BJ (cell line): ENCODE data around the gene ZNF638. TPM values are rescaled to one million over a fixed set of nuclear protein-coding genes. Genes with fewer than 3 reads are reported as not detected.

Experiments
- CTCF ChIA-PET: fragments of 350-600 bp; formaldehyde crosslinking; extraction: SDS; loops from one replicate; lab custom pipeline; 2021; ENCODE audit warnings: antibody characterized with exemption, inconsistent platforms; lab: Yijun Ruan, JAX
- POLR2A ChIA-PET: fragments of 300-600 bp; sonication (Branson Sonifier 250); formaldehyde crosslinking; extraction: SDS; loops from one replicate; lab custom pipeline; 2021; ENCODE audit warnings: antibody characterized with exemption; lab: Charles Lee
- DNase-seq: peaks from one replicate; pipeline ENCODE4 v3.0.0-alpha.2; 2011; ENCODE audit warnings: low read depth
- H3K27me3 ChIP-seq: 2 replicates; pipeline ENCODE4 v1.6.0; 2011; ENCODE audit warnings: low read length; ENCODE audit not compliant: control insufficient read depth, insufficient read depth
- H3K36me3 ChIP-seq: 2 replicates; pipeline ENCODE4 v1.5.1; 2011; ENCODE audit warnings: low read length; ENCODE audit not compliant: control insufficient read depth, insufficient read depth
- H3K4me3 ChIP-seq: 2 replicates; pipeline ENCODE4 v1.5.1; 2011; ENCODE audit warnings: low read depth, mild to moderate bottlenecking, control low read depth, low read length
- CTCF ChIP-seq: IDR thresholded peaks from 2 replicates; pipeline ENCODE4 v1.5.1; 2011; ENCODE audit warnings: low read depth, mild to moderate bottlenecking, control low read depth, inconsistent platforms, low read length, moderate library complexity; ENCODE audit not compliant: insufficient read depth
- polyA plus RNA-seq: library from polyadenylated mRNA; depleted of rRNA; stranded (reverse); fragments of >200 nt; gene quantifications from 2 replicates; pipeline ENCODE4 v1.2.3, GENCODE V29; 2011

Gene ZNF638
- polyA plus RNA-seq, 1 experiment, result 44.8 TPM

- POLR2A ChIA-PET, result no interaction called here
- Histone ChIP-seq H3K27me3 (peaks cover 30% of the 10 kb centered on the region), H3K4me3 (no peak overlapping the region), H3K36me3 (no peaks in the 10 kb centered on the region)
- CTCF ChIA-PET, result interaction anchor here (0.6 to 3.1 kb wide), 3 partner anchors 10 to 29 kb away, joined by 3 to 14 read pairs (median 4); no protein-coding TSS in a partner anchor
- no peak for DNase-seq
- no peak for TF ChIP-seq CTCF
Measured at GRCh38 chr2:71469403-71470398, 138.1 kb downstream of the ZNF638 start.

- Histone ChIP-seq H3K4me3 (no peak overlapping the region), H3K27me3 (peaks cover 14% of the 10 kb centered on the region), H3K36me3 (no peaks in the 10 kb centered on the region)
- ChIA-PET POLR2A (no interaction called here), CTCF (interaction anchor here (3.1 kb wide), 1 partner anchor 11 kb away, joined by 14 read pairs; no protein-coding TSS in a partner anchor)
- DNase-seq, result peak; percentile 26
- no peak for TF ChIP-seq CTCF
Measured at GRCh38 chr2:71471276-71471675, 139.7 kb downstream of the ZNF638 start.

GRCh38 chr2:71472019-71472418, 140.4 kb downstream of the ZNF638 start:
- H3K4me3 ChIP-seq, result no peak overlapping the region
- DNase-seq, result no peak
- CTCF ChIA-PET, result no interaction called here
- H3K36me3 ChIP-seq, result no peaks in the 10 kb centered on the region
- no peak for TF ChIP-seq CTCF
- POLR2A ChIA-PET, result no interaction called here
- H3K27me3 ChIP-seq, result peaks cover 14% of the 10 kb centered on the region

- no peak overlapping the region for H3K4me3 ChIP-seq
- H3K27me3 ChIP-seq, result peaks cover 7% of the 10 kb centered on the region
- no peak for DNase-seq
- no peaks in the 10 kb centered on the region for H3K36me3 ChIP-seq
- TF ChIP-seq CTCF, result no peak
- ChIA-PET POLR2A (no interaction called here), CTCF (no interaction called here)
Measured at GRCh38 chr2:71473346-71474031, 141.9 kb downstream of the ZNF638 start.

GRCh38 chr2:71474116-71474743, 142.6 kb downstream of the ZNF638 start:
- H3K27me3 ChIP-seq, result peaks cover 2% of the 10 kb centered on the region
- H3K4me3 ChIP-seq, result no peak overlapping the region
- ChIA-PET POLR2A (no interaction called here), CTCF (no interaction called here)
- no peak for DNase-seq
- no peak for TF ChIP-seq CTCF
- H3K36me3 ChIP-seq, result no peaks in the 10 kb centered on the region
